Measurements from ENCODE around the gene EDIL3.
"Not testable (repeated sequence)": the region's sequence is repeated elsewhere in the genome, so short reads cannot be mapped to it uniquely, and the experiment has no call there.

DNA sequence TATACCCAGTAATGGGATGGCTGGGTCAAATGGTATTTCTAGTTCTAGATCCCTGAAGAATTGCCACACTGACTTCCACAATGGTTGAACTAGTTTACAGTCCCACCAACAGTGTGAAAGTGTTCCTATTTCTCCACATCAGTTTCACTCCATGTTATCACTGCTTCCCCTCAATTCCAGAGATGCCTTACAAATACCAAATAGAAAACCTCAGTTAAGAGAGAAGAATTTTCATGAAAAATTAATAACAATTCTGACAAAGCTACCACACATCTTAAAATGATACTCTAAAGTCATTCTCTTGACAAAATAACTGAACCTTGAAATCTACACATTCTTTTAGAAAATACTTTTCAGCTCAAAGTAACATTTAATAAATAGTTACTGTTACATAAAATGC, 74.8 kb downstream of the EDIL3 start:
- TF ChIP-seq BHLHE40 (IDR thresholded peaks at IDR 0.05; ENCODE audit: low read length); POLR2A (IDR thresholded peaks at IDR 0.05; ENCODE audit: insufficient read depth in 1 of 2, low read depth in 2 of 2, low read length in 2 of 2); ZNF260 (CRISPR knock-in tag; IDR thresholded peaks at IDR 0.05; ENCODE audit: borderline replicate concordance, low read depth); TCF7L2 (IDR thresholded peaks at IDR 0.05; ENCODE audit: low read depth, low read length); POLR2AphosphoS2 (IDR thresholded peaks at IDR 0.05; ENCODE audit: low read depth, low read length); SMC3 (IDR thresholded peaks at IDR 0.05; ENCODE audit: low read length); ZFP91 (CRISPR knock-in tag; IDR thresholded peaks at IDR 0.05; ENCODE audit: borderline replicate concordance); PAX8 (CRISPR knock-in tag; IDR thresholded peaks at IDR 0.05; ENCODE audit: borderline replicate concordance); GABPA (IDR thresholded peaks at IDR 0.05; ENCODE audit: low read depth, low read length); GABPA (CRISPR knock-in tag; IDR thresholded peaks at IDR 0.05; ENCODE audit: low read depth); IKZF5 (CRISPR knock-in tag; IDR thresholded peaks at IDR 0.05); MED8 (CRISPR knock-in tag; IDR thresholded peaks at IDR 0.05; ENCODE audit: insufficient replicate concordance); ZNF234 (CRISPR knock-in tag; conservative IDR thresholded peaks at IDR 0.05); CENPBD1 (CRISPR knock-in tag; IDR thresholded peaks at IDR 0.05; ENCODE audit: borderline replicate concordance, low read depth): not testable (repeated sequence)
- TF ChIP-seq, protein P1, sequence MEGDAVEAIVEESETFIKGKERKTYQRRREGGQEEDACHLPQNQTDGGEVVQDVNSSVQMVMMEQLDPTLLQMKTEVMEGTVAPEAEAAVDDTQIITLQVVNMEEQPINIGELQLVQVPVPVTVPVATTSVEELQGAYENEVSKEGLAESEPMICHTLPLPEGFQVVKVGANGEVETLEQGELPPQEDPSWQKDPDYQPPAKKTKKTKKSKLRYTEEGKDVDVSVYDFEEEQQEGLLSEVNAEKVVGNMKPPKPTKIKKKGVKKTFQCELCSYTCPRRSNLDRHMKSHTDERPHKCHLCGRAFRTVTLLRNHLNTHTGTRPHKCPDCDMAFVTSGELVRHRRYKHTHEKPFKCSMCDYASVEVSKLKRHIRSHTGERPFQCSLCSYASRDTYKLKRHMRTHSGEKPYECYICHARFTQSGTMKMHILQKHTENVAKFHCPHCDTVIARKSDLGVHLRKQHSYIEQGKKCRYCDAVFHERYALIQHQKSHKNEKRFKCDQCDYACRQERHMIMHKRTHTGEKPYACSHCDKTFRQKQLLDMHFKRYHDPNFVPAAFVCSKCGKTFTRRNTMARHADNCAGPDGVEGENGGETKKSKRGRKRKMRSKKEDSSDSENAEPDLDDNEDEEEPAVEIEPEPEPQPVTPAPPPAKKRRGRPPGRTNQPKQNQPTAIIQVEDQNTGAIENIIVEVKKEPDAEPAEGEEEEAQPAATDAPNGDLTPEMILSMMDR (CRISPR knock-in tag; IDR thresholded peaks at IDR 0.05), result not testable (repeated sequence)

Measured in HepG2 (cell line).